ENCODE results near the gene ATP6V0A1.
"Not testable (repeated sequence)": the region's sequence is repeated elsewhere in the genome, so short reads cannot be mapped to it uniquely, and the experiment has no call there.

ATP6V0A1 gene

DNA sequence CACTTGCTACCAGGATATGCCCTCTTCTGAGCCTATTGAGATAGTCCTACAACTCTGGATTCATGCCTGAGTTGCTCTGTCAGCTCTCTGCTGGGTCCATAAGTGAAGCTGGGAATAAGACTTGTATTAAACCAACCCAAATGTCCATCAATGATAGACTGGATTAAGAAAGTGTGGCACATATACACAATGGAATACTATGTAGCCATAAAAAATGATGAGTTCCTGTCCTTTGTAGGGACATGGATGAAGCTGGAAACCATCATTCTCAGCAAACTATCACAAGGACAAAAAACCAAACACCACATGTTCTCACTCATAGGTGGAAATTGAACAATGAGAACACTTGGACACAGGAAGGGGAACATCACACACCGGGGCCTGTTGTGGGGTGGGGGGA is 19.1 kb downstream of the ATP6V0A1 start:
- not testable (repeated sequence) for DNase-seq

- DNase-seq = peak; percentile 20
These were observed 25.6 kb downstream of the ATP6V0A1 start for GRCh38 chr17:42484304-42484703.

DNA sequence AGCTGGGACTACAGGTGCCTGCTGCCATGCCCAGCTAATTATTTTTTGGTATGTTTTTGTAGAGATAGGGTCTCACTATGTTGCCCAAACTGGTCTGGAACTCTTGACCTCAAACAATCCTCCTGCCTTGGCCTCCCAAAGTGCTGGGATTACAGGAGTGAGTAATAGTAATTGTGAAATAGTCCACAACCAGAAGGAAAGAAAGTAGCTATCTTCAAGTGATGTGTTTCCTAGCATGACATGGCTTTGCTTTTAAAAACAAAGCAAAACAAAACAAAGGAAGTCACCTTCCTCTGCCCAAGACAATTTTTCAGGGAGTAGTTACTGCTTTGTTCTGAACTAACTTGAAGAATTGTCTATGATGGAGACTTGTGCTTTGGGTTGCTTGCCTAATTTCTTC is 27.0 kb downstream of the ATP6V0A1 start:
- no peak for DNase-seq

DNA sequence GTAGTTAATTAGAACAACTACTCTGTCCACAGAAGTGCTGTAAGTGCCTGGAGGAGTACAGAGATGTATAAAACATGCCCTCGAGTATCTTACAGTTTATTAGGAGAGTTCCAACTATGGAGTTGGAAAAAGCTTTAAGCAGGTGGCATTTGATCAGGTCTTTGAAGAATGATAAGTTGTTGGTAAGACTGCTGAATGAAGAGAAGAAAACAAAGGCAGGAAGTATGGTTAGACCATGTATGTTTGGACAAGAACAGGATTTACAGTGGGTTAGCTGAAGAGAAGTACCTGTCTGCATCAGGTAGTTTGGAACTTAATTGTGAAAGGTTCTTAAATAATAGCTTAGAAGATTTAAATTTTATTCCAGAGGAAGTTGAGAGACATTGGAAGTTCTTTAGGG is 29.4 kb downstream of the ATP6V0A1 start:
- DNase-seq = no peak

GRCh38 chr17:42493319-42493718 is 34.6 kb downstream of the ATP6V0A1 start:
- DNase-seq = no peak

- no peak for DNase-seq
These were observed 36.0 kb downstream of the ATP6V0A1 start for GRCh38 chr17:42494673-42495072.

DNA sequence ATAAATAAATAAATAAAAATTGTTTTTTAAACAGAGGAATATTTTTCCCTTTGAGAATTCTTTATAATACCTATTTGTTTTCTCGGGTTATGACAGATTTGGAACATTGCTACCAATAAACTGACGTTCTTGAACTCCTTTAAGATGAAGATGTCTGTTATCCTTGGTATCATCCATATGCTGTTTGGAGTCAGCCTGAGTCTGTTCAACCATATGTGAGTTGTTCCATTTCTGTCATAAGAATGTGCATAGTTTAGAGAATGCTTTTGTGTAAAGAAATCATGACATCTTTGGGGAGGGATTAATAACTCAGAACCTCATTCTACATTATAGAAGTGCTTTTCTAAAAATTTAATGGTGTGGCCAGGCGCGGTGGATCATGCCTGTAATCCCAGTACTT is 40.1 kb downstream of the ATP6V0A1 start:
- no peak for DNase-seq

- no peak for DNase-seq
These were observed 43.4 kb downstream of the ATP6V0A1 start for GRCh38 chr17:42502091-42502490.

- no peak for DNase-seq
These were observed 44.2 kb downstream of the ATP6V0A1 start for GRCh38 chr17:42502926-42503325.

- DNase-seq = no peak
These were observed 49.0 kb downstream of the ATP6V0A1 start for GRCh38 chr17:42507671-42508070.

DNA sequence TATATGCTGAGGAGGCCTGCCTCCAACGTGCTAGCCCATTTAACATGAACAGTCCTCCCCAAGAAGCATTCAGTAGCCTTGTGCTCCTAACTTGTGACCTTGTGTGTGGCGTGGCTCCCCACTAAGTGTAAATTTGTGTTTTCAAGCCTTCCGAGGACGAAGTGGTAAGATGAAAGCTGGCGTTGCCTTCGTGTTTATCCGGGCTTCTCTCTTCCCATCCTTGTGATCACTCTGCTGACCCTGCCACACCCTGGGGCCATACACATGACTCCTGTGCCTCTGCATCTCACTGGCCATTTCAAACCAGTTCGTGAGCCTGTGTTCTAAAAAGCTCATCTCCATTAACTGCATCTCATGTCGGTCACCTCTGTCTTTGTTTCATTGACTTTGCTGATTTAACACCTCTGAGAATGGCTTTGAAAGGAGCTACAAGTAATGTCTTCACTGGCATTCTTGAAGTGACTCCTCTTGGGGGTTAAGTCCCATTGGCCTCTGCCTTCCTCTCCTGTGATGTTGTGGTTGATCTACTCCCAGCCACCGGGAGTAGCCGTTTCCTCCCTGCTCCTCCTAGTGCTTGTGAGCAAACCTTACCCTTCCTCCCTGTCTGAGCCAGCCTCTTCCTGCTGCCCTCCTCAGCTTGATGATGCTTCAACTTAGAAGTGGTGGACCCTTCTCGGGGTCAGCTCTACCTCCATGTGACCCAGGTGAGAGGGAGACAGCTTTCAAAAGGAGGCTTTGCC is 49.9 kb downstream of the ATP6V0A1 start:
- no peak for DNase-seq

DNA sequence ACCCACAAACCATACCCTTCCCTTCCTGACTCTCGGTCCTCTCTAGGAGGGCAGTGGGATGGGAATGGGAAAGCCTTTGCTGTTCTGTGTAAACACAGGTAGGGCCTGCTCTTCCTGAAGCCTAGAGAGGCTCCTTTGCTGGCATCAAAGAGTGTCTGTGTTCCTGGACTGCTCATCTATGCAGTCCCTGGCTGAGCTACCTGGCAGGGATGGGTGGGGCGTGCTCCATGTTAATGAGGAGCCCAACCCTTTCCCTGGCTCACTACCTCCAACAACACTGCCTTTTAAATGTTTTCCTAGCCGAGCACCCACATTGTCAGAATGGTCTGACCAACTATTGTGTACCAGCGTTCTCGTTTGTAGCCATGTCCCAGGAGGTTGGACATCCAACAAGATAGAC is 50.7 kb downstream of the ATP6V0A1 start:
- DNase-seq = no peak

- DNase-seq = no peak
These were observed 51.2 kb downstream of the ATP6V0A1 start for GRCh38 chr17:42509841-42510240.

DNA sequence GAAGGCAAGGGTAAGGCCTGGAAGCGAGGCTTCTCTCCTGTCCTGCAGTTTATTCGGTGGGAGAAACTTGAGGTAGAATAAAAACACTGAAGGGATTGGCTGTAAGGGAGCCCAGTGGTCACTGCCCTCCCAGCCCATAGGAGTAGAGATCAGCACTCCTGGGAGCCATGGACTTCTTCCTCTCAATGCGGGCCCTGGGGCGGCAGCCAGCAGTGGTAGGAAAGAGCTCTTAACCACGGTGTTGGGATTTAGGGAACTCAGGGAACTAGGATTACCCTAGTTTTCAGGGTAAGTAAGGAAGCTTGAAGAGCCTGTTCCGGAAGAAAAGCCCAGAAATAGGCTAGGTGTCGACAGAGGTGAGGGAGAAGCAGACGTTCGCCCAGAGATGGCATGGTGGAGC is 53.6 kb downstream of the ATP6V0A1 start:
- DNase-seq = no peak

DNA sequence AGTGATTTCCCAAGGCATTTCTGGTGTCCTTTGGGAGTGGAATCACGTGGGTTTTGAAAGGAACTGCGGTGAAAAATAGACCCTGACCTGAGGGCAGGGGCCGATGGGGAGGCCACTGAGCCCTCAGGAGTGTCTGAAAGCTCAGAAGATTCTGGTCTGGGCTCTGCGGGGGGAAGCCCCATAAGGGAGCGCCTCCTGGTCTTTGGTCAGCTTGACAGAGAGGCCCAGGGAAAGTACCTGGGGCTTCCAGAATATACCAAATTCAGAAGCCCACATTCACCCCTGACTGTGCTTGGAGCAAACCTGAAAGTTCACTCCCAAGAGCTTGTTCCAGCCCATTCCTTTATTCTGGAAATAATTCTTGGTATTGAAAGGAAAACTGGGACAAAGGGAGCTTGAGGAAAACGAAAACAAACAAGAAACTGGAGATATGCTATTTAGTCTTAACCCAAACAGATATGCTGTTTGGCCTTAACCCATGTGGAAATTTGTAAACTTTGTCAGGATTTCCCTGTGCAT is 54.1 kb downstream of the ATP6V0A1 start:
- no peak for DNase-seq

DNA sequence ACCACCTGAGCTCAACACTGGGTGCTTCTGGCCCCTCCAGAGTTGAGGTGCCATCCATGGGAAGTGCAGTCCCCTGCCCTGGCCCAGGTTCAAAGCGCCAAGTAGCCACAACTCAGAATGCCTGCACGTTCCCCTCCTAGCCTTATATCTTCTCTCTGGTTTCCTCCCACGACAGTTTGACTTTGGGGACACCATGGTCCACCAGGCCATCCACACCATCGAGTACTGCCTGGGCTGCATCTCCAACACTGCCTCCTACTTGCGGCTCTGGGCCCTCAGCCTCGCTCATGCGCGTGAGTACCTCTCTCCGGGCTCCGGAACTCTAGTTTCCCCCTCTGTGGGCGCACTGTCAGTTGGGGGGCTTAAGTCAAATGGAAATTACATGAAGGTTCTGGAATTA is 55.0 kb downstream of the ATP6V0A1 start:
- DNase-seq = no peak

DNA sequence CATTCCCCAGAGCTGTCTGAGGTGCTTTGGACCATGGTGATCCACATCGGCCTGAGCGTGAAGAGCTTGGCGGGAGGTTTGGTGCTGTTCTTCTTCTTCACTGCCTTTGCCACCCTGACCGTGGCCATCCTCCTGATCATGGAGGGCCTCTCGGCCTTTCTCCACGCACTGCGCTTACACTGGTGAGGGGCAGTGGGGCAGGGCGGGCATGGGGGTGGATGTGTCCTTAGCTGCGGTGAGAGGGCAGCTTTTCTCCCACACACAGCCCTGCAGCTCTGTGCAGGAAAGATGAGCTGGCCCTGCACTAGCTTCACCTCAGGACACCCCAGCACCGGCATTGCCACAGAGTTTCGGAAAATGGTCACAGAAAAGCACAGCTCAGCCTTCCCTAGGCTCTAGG is 55.6 kb downstream of the ATP6V0A1 start:
- DNase-seq = no peak

DNA sequence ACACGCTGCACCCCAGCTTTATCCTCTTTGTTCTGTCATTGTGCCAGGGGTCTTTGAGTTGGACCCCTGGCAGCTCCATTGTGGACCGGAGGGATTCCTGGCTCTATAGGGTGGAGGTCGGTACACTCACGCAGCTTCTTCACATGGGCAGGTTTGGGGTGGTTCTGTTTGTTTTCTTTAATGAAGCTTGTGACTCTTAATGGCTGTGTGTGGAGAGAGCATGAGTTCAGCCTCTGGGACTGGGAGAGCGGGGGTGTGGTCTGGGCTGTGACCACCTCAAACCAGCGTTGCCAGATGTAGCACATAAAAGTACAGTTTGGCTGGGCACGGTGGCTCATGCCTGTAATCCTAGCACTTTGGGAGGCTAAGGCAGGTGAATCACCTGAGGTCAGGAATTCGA is 56.2 kb downstream of the ATP6V0A1 start:
- DNase-seq = no peak

DNA sequence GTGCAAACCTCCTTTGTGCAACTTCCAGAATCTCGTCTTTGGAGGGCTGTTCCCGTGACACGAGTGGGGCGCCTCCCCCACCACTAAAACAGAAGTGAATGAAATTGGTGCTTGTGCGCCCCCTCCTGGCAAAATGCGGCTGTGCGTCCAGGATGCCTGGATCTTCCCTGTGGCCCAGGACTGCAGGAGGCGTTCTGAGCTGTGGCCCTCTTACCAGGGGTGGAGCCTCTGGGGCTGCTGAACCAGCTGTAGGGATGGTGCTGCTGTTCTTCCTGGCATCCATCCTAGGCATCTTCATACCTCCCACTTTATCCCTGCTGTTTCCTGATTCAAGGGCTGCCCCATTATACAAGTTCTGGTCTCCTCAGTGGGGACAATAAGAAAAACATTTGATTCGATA is 58.8 kb downstream of the ATP6V0A1 start:
- peak; percentile 74 for DNase-seq

GRCh38 chr17:42518046-42518754 is 59.5 kb downstream of the ATP6V0A1 start:
- no peak for DNase-seq

DNA sequence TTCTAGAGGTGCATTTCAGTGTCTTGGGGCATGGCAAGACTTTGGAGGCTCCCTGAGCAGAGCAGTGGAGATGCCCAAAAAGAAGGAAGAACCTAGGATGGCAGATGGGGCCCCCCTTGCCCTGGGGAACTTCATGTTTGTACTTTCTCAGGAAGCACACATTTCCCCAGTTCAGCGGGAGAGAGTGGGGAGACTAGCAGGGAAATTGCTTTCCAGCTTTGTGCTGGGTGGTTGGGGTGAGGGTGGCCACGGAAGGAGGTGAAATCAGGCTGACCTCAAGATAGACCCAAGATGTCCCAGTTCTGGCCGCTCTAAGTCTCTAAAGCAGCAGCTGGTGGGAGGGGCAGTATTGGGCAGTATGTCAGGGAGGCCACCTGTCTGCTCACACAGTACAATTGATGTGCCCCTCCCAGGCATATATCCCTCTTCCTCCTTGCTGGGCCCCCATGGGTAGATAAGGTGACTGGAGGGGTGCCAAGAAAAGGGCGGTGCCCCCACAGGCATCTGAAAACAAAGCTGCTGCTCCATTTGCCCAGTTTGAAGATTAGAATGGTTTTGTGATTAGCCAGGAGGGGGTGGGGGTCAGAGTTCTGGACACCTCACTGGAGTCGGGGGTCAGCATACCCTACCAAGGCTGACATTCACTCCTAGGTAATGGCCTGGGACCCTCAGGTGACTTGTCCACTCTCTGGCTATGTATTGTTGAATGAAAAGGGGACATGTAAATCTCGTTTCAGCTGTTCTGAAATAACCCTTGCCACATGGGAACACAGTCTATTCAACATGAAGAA is 60.3 kb downstream of the ATP6V0A1 start:
- DNase-seq = no peak

- DNase-seq = no peak
These were observed 61.1 kb downstream of the ATP6V0A1 start for GRCh38 chr17:42519546-42520491.
